Neural cell (in vitro differentiated cells): ENCODE data around the gene LRRC8D. TPM values are rescaled to one million over a fixed set of nuclear protein-coding genes. Genes with fewer than 3 reads are reported as not detected.

ENCODE experiments used
- H2AFZ ChIP-seq: fragments of 200-600, 300-800 bp; sonication (generic), shearing (Covaris generic); 2 replicates; pipeline ENCODE4 v1.6.0; 2014; ENCODE audit warnings: low read depth, mild to moderate bottlenecking, antibody characterized with exemption, low read length, moderate library complexity
- H3F3A ChIP-seq: fragments of 200-600 bp; shearing (Covaris generic); 2 replicates; pipeline ENCODE4 v1.6.1; 2016; ENCODE audit warnings: mild to moderate bottlenecking, moderate library complexity, mixed read lengths, antibody characterized with exemption, low read length; ENCODE audit not compliant: insufficient read depth, poor library complexity, severe bottlenecking
- H3K27ac ChIP-seq: fragments of 200-600, 300-800 bp; sonication (generic), shearing (Covaris generic); 2 replicates; pipeline ENCODE4 v1.5.1; 2014; ENCODE audit warnings: mild to moderate bottlenecking, low read length, moderate library complexity
- H3K27me3 ChIP-seq: fragments of 300-800, 200-600 bp; sonication (generic), shearing (Covaris generic); 2 replicates; pipeline ENCODE4 v1.6.0; 2014; ENCODE audit warnings: mild to moderate bottlenecking, low read depth, low read length, moderate library complexity; ENCODE audit not compliant: insufficient read depth
- H3K36me3 ChIP-seq: fragments of 300-800, 200-600 bp; sonication (generic), shearing (Covaris generic); 2 replicates; pipeline ENCODE4 v1.5.1; 2014; ENCODE audit warnings: mild to moderate bottlenecking, antibody characterized with exemption, low read length, moderate library complexity; ENCODE audit not compliant: insufficient read depth
- H3K4me2 ChIP-seq: fragments of 300-800, 200-600 bp; sonication (generic), shearing (Covaris generic); 2 replicates; pipeline ENCODE4 v1.6.0; 2014; ENCODE audit warnings: mild to moderate bottlenecking, low read length
- H3K4me3 ChIP-seq: fragments of 300-800, 200-600 bp; sonication (generic), shearing (Covaris generic); 2 replicates; pipeline ENCODE4 v1.5.1; 2014; ENCODE audit warnings: mild to moderate bottlenecking, low read length, moderate library complexity
- H3K79me2 ChIP-seq: fragments of 200-600 bp; shearing (Covaris generic); replicated peaks from 2 replicates; pipeline ENCODE4 v1.6.0; 2014; ENCODE audit warnings: mild to moderate bottlenecking, low read length, moderate library complexity; ENCODE audit not compliant: insufficient read depth
- H3K9ac ChIP-seq: fragments of 300-800, 200-600 bp; sonication (generic), shearing (Covaris generic); 2 replicates; pipeline ENCODE4 v1.6.1; 2016; ENCODE audit warnings: mild to moderate bottlenecking, low read length, mixed read lengths
- H3K9me2 ChIP-seq: fragments of 200-600 bp; shearing (Covaris generic); 2 replicates; pipeline ENCODE4 v1.6.1; 2016; ENCODE audit warnings: mild to moderate bottlenecking, low read length, mixed read lengths; ENCODE audit not compliant: insufficient read depth
- H3K9me3 ChIP-seq: fragments of 200-600, 300-800 bp; sonication (generic), shearing (Covaris generic); 2 replicates; pipeline ENCODE4 v1.6.1; 2016; ENCODE audit warnings: mild to moderate bottlenecking, mixed run types, low read length, moderate library complexity, mixed read lengths
- H4K20me1 ChIP-seq: fragments of 200-600 bp; shearing (Covaris generic); 2 replicates; pipeline ENCODE4 v1.6.1; 2016; ENCODE audit warnings: mild to moderate bottlenecking, mixed run types; ENCODE audit not compliant: insufficient read depth
- EP300 ChIP-seq: fragments of 450-650 bp; conservative IDR thresholded peaks from 2 replicates; pipeline ENCODE4 v1.6.1; 2014; ENCODE audit warnings: antibody characterized with exemption, mild to moderate bottlenecking, moderate library complexity; ENCODE audit not compliant: poor library complexity, severe bottlenecking
- EZH2 ChIP-seq: fragments of 200-600, 300-800 bp; shearing (Covaris generic), sonication (generic); IDR thresholded peaks from 2 replicates; pipeline ENCODE4 v1.6.1; 2014; ENCODE audit warnings: antibody characterized with exemption, low read length, borderline replicate concordance, mild to moderate bottlenecking; ENCODE audit not compliant: insufficient read depth, poor library complexity, severe bottlenecking
- MXI1 ChIP-seq: fragments of 450-650 bp; conservative IDR thresholded peaks from 2 replicates; pipeline ENCODE4 v1.6.1; 2014; ENCODE audit warnings: antibody characterized with exemption, mild to moderate bottlenecking; ENCODE audit not compliant: poor library complexity, severe bottlenecking
- POLR2AphosphoS5 ChIP-seq: IDR thresholded peaks from 2 replicates; pipeline ENCODE4 v1.6.1; 2012
- RAD21 ChIP-seq: fragments of 450-650 bp; conservative IDR thresholded peaks from 2 replicates; pipeline ENCODE4 v1.6.1; 2014; ENCODE audit warnings: antibody characterized with exemption, mild to moderate bottlenecking, moderate library complexity
- REST ChIP-seq: IDR thresholded peaks from 2 replicates; pipeline ENCODE4 v1.6.1; 2012; ENCODE audit warnings: borderline replicate concordance
- SMC3 ChIP-seq: fragments of 450-650 bp; conservative IDR thresholded peaks from 2 replicates; pipeline ENCODE4 v1.6.1; 2014; ENCODE audit warnings: antibody characterized with exemption, mild to moderate bottlenecking, moderate library complexity; ENCODE audit not compliant: poor library complexity
- TAF1 ChIP-seq: IDR thresholded peaks from 2 replicates; pipeline ENCODE4 v1.6.1; 2012; ENCODE audit warnings: low read depth
- polyA plus RNA-seq: library from polyadenylated mRNA; depleted of rRNA; stranded (reverse); fragments of >200 nt; gene quantifications from 2 replicates; pipeline ENCODE4 v1.2.3, GENCODE V29; 2014
- TF ChIP-seq, protein P1 (sequence below): fragments of 450-650 bp; IDR thresholded peaks from 2 replicates; pipeline ENCODE4 v1.5.1; 2014; ENCODE audit warnings: antibody characterized with exemption, mild to moderate bottlenecking, moderate library complexity; ENCODE audit not compliant: poor library complexity, severe bottlenecking

LRRC8D gene
- polyA plus RNA-seq, 1 donor from 2014 or later = 43.7 TPM

- Histone ChIP-seq H3K9ac (no peak overlapping the region), H3K36me3 (no peaks in the 10 kb centered on the region), H3K4me2 (no peak overlapping the region), H3K79me2 (peaks cover 31% of the 10 kb centered on the region), H3K27me3 (no peaks in the 10 kb centered on the region), H2AFZ (no peak overlapping the region), H4K20me1 (no peaks in the 10 kb centered on the region), H3K9me2 (no peaks in the 10 kb centered on the region), H3K4me3 (no peak overlapping the region), H3K9me3 (no peaks in the 10 kb centered on the region), H3F3A (no peaks in the 10 kb centered on the region), H3K27ac (no peak overlapping the region)
- TF ChIP-seq EZH2 (no peak), TAF1 (no peak), POLR2AphosphoS5 (no peak), RAD21 (no peak), EP300 (no peak), REST (no peak), MXI1 (no peak), SMC3 (no peak)
- TF ChIP-seq, protein P1, sequence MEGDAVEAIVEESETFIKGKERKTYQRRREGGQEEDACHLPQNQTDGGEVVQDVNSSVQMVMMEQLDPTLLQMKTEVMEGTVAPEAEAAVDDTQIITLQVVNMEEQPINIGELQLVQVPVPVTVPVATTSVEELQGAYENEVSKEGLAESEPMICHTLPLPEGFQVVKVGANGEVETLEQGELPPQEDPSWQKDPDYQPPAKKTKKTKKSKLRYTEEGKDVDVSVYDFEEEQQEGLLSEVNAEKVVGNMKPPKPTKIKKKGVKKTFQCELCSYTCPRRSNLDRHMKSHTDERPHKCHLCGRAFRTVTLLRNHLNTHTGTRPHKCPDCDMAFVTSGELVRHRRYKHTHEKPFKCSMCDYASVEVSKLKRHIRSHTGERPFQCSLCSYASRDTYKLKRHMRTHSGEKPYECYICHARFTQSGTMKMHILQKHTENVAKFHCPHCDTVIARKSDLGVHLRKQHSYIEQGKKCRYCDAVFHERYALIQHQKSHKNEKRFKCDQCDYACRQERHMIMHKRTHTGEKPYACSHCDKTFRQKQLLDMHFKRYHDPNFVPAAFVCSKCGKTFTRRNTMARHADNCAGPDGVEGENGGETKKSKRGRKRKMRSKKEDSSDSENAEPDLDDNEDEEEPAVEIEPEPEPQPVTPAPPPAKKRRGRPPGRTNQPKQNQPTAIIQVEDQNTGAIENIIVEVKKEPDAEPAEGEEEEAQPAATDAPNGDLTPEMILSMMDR = no peak
Measured at GRCh38 chr1:89839516-89839915, 18.7 kb downstream of the LRRC8D start.

- Histone ChIP-seq H3K36me3 (no peaks in the 10 kb centered on the region), H4K20me1 (no peaks in the 10 kb centered on the region), H3K9me3 (no peaks in the 10 kb centered on the region), H3F3A (no peaks in the 10 kb centered on the region), H3K9ac (no peak overlapping the region), H3K27ac (no peak overlapping the region), H3K4me2 (no peak overlapping the region), H3K27me3 (no peaks in the 10 kb centered on the region), H3K79me2 (peaks cover 31% of the 10 kb centered on the region), H3K4me3 (no peak overlapping the region), H2AFZ (no peak overlapping the region), H3K9me2 (no peaks in the 10 kb centered on the region)
- TF ChIP-seq POLR2AphosphoS5 = no peak
- no peak for TF ChIP-seq MXI1
- no peak for TF ChIP-seq EZH2
- no peak for TF ChIP-seq EP300
- no peak for TF ChIP-seq TAF1
- TF ChIP-seq RAD21 = no peak
- TF ChIP-seq SMC3 = no peak
Measured at GRCh38 chr1:89841507-89841906, 20.7 kb downstream of the LRRC8D start.
